Measurements from ENCODE around the gene EIF2B2.
A peak's percentile ranks its signal among the peaks of the same experiment; 100 is the strongest.

The EIF2B2 gene

DNA sequence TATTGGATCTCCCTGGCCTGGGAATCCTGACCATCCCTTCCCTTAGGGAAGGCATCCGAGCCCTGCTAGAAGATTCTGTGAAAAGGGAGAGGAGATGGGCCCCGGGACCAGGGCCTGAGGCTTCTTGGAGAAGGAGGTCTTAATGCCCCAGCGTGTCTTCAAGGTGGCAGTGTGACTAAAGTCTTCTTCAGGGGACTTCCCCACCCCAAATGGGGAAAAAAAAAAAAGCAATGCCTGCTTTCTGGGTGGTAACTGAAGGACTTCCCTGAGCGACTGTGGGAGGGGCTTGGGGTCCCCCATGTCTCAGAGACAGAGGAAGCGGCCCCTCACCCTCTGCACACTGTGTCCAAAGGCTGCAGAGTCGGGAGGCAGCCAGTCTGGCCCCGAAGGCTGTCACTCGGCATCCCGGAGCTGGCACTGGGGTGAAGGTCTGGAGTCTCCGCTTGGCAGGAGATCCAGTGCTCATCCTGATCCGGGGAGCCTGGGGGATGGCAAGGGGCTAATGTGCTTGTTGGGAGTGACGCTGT lies 39.5 kb upstream of the EIF2B2 start (continued):
- TF ChIP-seq POU6F1 (CRISPR knock-in tag; IDR thresholded peaks at IDR 0.05; ENCODE audit: borderline replicate concordance, low read depth), result no peak
- TF ChIP-seq ZNF565 (CRISPR knock-in tag; conservative IDR thresholded peaks at IDR 0.05; ENCODE audit: low read depth), result no peak

DNA sequence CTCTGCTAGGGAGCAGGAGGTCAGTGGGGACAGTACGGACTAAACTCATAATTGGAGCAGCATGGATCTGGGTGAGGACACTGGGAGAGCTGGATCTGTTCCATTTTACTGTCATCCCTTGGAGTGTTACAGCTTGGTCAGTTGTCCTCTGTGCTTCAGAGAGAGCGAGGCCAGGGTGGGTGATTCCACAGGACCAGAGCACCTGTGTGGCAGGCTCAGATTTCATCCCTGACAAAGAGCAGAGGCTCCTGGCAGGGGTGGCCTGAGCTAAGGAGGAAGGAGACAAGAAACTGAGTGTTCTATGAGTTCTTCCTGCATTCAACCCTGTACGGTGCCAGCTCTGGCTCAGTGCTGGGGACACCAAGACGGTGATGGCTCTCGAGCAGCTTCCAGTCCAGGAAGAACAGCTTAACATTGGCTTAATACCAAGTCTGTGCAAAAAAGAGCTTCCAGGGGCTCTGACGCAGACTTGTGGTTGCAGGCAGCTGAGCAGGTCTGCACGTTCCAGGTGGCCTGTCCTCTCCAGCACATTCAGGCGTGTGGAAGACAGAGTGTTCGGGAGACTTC lies 38.9 kb upstream of the EIF2B2 start:
- peak; percentile 60 for ATAC-seq
- TF ChIP-seq ESRRG (CRISPR knock-in tag; IDR thresholded peaks at IDR 0.05) (no peak), TOX (CRISPR knock-in tag; IDR thresholded peaks at IDR 0.05; ENCODE audit: borderline replicate concordance) (no peak), ARNTL (CRISPR knock-in tag; IDR thresholded peaks at IDR 0.05; ENCODE audit: borderline replicate concordance, low read depth) (no peak), POU6F1 (CRISPR knock-in tag; IDR thresholded peaks at IDR 0.05; ENCODE audit: borderline replicate concordance, low read depth) (no peak), ZNF70 (CRISPR knock-in tag; IDR thresholded peaks at IDR 0.05) (no peak), SNAI2 (CRISPR knock-in tag; IDR thresholded peaks at IDR 0.05) (no peak), GLIS3 (CRISPR knock-in tag; IDR thresholded peaks at IDR 0.05) (no peak), RARB (CRISPR knock-in tag; IDR thresholded peaks at IDR 0.05) (no peak), PATZ1 (CRISPR knock-in tag; IDR thresholded peaks at IDR 0.05; ENCODE audit: borderline replicate concordance) (no peak), ZNF565 (CRISPR knock-in tag; conservative IDR thresholded peaks at IDR 0.05; ENCODE audit: low read depth) (no peak), CSDC2 (CRISPR knock-in tag; IDR thresholded peaks at IDR 0.05) (no peak)
- TF ChIP-seq, protein P1, sequence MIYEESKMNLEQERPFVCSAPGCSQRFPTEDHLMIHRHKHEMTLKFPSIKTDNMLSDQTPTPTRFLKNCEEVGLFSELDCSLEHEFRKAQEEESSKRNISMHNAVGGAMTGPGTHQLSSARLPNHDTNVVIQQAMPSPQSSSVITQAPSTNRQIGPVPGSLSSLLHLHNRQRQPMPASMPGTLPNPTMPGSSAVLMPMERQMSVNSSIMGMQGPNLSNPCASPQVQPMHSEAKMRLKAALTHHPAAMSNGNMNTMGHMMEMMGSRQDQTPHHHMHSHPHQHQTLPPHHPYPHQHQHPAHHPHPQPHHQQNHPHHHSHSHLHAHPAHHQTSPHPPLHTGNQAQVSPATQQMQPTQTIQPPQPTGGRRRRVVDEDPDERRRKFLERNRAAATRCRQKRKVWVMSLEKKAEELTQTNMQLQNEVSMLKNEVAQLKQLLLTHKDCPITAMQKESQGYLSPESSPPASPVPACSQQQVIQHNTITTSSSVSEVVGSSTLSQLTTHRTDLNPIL (CRISPR knock-in tag; IDR thresholded peaks at IDR 0.05; ENCODE audit: low read depth), result no peak

DNA sequence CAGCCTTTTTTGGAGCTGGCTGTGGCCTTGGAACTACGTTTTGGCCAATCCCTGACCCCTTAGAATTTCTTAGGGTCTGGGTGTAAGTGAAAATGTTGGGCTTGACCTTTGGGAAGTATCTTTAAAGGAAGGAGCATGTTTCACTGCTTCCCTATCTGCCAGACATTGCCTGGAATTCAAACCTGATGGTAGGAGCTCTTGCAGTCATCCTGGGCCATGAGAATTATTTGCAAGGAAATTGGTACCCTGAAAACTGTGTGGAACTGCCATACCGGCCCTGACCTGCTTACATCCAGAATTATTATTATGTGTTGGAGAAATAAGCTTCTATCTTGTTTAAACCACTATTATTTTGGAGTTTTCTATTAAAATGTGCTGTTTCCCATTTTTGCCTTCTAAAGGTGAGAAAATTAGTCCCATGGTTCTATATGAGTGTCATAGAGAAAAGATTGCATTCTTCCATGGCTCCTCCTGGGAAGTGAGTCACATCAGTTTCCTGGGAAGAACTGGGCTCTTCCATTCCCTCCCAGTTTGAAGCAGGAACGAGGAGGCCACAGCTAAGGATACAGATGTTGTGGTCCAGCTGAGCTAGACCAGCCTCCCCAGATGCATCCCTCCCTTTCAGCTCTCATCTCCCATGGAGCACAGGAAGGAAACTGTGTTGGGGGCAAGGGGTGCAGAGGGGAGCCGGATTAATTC lies 37.8 kb upstream of the EIF2B2 start:
- ATAC-seq, result no peak
- TF ChIP-seq RARB (CRISPR knock-in tag; IDR thresholded peaks at IDR 0.05) (no peak), SNAI2 (CRISPR knock-in tag; IDR thresholded peaks at IDR 0.05) (no peak), PPARA (CRISPR knock-in tag; IDR thresholded peaks at IDR 0.05; ENCODE audit: borderline replicate concordance) (no peak), POU6F1 (CRISPR knock-in tag; IDR thresholded peaks at IDR 0.05; ENCODE audit: borderline replicate concordance, low read depth) (no peak)

GRCh38 chr14:74965486-74966153 lies 37.1 kb upstream of the EIF2B2 start:
- no peak for ATAC-seq
- no peak for TF ChIP-seq ESRRG (CRISPR knock-in tag; IDR thresholded peaks at IDR 0.05)
- no peak for TF ChIP-seq ISL1 (CRISPR knock-in tag; IDR thresholded peaks at IDR 0.05)
- TF ChIP-seq ZNF565 (CRISPR knock-in tag; conservative IDR thresholded peaks at IDR 0.05; ENCODE audit: low read depth), result no peak
- no peak for TF ChIP-seq ZNF70 (CRISPR knock-in tag; IDR thresholded peaks at IDR 0.05)
- TF ChIP-seq SNAI2 (CRISPR knock-in tag; IDR thresholded peaks at IDR 0.05), result no peak
- TF ChIP-seq, protein P2, sequence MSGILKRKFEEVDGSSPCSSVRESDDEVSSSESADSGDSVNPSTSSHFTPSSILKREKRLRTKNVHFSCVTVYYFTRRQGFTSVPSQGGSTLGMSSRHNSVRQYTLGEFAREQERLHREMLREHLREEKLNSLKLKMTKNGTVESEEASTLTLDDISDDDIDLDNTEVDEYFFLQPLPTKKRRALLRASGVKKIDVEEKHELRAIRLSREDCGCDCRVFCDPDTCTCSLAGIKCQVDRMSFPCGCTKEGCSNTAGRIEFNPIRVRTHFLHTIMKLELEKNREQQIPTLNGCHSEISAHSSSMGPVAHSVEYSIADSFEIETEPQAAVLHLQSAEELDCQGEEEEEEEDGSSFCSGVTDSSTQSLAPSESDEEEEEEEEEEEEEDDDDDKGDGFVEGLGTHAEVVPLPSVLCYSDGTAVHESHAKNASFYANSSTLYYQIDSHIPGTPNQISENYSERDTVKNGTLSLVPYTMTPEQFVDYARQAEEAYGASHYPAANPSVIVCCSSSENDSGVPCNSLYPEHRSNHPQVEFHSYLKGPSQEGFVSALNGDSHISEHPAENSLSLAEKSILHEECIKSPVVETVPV (CRISPR knock-in tag; IDR thresholded peaks at IDR 0.05), result no peak
- TF ChIP-seq POU6F1 (CRISPR knock-in tag; IDR thresholded peaks at IDR 0.05; ENCODE audit: borderline replicate concordance, low read depth), result no peak
- TF ChIP-seq ZNF8 (CRISPR knock-in tag; IDR thresholded peaks at IDR 0.05), result no peak
- TF ChIP-seq ZC3H10 (CRISPR knock-in tag; IDR thresholded peaks at IDR 0.05), result no peak
- TF ChIP-seq ZFP3 (CRISPR knock-in tag; IDR thresholded peaks at IDR 0.05), result no peak
- no peak for TF ChIP-seq PATZ1 (CRISPR knock-in tag; IDR thresholded peaks at IDR 0.05; ENCODE audit: borderline replicate concordance)
- no peak for TF ChIP-seq ARNTL (CRISPR knock-in tag; IDR thresholded peaks at IDR 0.05; ENCODE audit: borderline replicate concordance, low read depth)
- TF ChIP-seq OSR1 (CRISPR knock-in tag; IDR thresholded peaks at IDR 0.05), result no peak
- no peak for TF ChIP-seq RARB (CRISPR knock-in tag; IDR thresholded peaks at IDR 0.05)

Data from SK-N-SH treated with all-trans-retinoic acid at 6 μM for 48 hours (cell line).